Activated T-helper 1 cell treated with anti-CD3 and anti-CD28 coated beads, Interleukin-12 subunit alpha, Interleukin-12 subunit beta, Interleukin-2, Interleukin-4 antibody, amounts not matched to agents 30 ng/mL and 10 ng/mL and 1 ng/mL, durations not matched to agents 14 hours and 24 hours and 36 hours (primary cell): Measurements from ENCODE around the gene CAMKMT. TPM values are rescaled to one million over a fixed set of nuclear protein-coding genes. Genes with fewer than 3 reads are reported as not detected.
A peak's percentile ranks its signal among the peaks of the same experiment; 100 is the strongest.
"Not testable (repeated sequence)": the region's sequence is repeated elsewhere in the genome, so short reads cannot be mapped to it uniquely, and the experiment has no call there.

Source experiments
- DNase-seq: peaks from one replicate; pipeline ENCODE4 v3.0.0; 2021; ENCODE audit warnings: low spot score
- H3K27ac Mint-ChIP-seq: one replicate; pipeline ENCODE4 v1.8.0; 2021; ENCODE audit warnings: mild to moderate bottlenecking, mixed read lengths
- H3K27me3 Mint-ChIP-seq: one replicate; pipeline ENCODE4 v1.8.0; 2022; ENCODE audit warnings: mild to moderate bottlenecking, moderate library complexity, mixed read lengths; ENCODE audit not compliant: insufficient read depth
- H3K36me3 Mint-ChIP-seq: one replicate; pipeline ENCODE4 v1.8.0; 2021; ENCODE audit warnings: low read depth, mixed read lengths
- H3K4me1 Mint-ChIP-seq: one replicate; pipeline ENCODE4 v1.8.0; 2021; ENCODE audit warnings: low read depth, mixed read lengths
- H3K4me3 Mint-ChIP-seq: one replicate; pipeline ENCODE4 v1.8.0; 2021; ENCODE audit warnings: mild to moderate bottlenecking, moderate library complexity, mixed read lengths
- H3K9me3 Mint-ChIP-seq: one replicate; pipeline ENCODE4 v1.8.0; 2021; ENCODE audit warnings: mixed read lengths
- intact Hi-C: fragments of 100-400 bp; cut with micrococcal nuclease; formaldehyde crosslinking; loops from one replicate; pipeline ENCODE4 v1.15.1; 2024
- total RNA-seq: library from RNA; stranded (reverse); gene quantifications from 2 replicates; pipeline ENCODE4 v1.2.3, GENCODE V29; 2022

Gene CAMKMT
- total RNA-seq, 1 donor from 2014 or later: 14.2 TPM

GRCh38 chr2:44364604-44365003 lies 2.9 kb downstream of the CAMKMT start:
- H3K4me3 Mint-ChIP-seq: peak overlapping the region; percentile 53
- H3K9me3 Mint-ChIP-seq: no peaks in the 10 kb centered on the region
- intact Hi-C loops: loop anchor here (5.0 to 10.0 kb wide), 2 partner anchors 590 to 2002 kb away; partner anchors contain the start of genes COX7A2L and DYNC2LI1
- peaks cover 35% of the 10 kb centered on the region for H3K4me1 Mint-ChIP-seq
- H3K36me3 Mint-ChIP-seq: peaks cover 7% of the 10 kb centered on the region
- H3K27me3 Mint-ChIP-seq: no peaks in the 10 kb centered on the region
- no peak for DNase-seq
- no peak overlapping the region for H3K27ac Mint-ChIP-seq

GRCh38 chr2:44367591-44367990 lies 5.8 kb downstream of the CAMKMT start:
- Mint-ChIP-seq H3K4me1 (peaks cover 23% of the 10 kb centered on the region), H3K9me3 (no peaks in the 10 kb centered on the region), H3K36me3 (peaks cover 7% of the 10 kb centered on the region), H3K27me3 (no peaks in the 10 kb centered on the region), H3K4me3 (no peak overlapping the region), H3K27ac (no peak overlapping the region)
- intact Hi-C loops: loop anchor here (10.0 kb wide), 1 partner anchor 593 kb away; the partner anchor contains the start of gene DYNC2LI1
- no peak for DNase-seq

GRCh38 chr2:44369392-44369791 lies 7.6 kb downstream of the CAMKMT start:
- no peak for DNase-seq
- intact Hi-C loops: loop anchor here (10.0 kb wide), 1 partner anchor 595 kb away; the partner anchor contains the start of gene DYNC2LI1
- peaks cover 18% of the 10 kb centered on the region for H3K4me1 Mint-ChIP-seq
- no peaks in the 10 kb centered on the region for H3K27me3 Mint-ChIP-seq
- H3K4me3 Mint-ChIP-seq: no peak overlapping the region
- no peak overlapping the region for H3K27ac Mint-ChIP-seq
- H3K9me3 Mint-ChIP-seq: no peaks in the 10 kb centered on the region
- peaks cover 7% of the 10 kb centered on the region for H3K36me3 Mint-ChIP-seq

GRCh38 chr2:44371445-44371844 lies 9.7 kb downstream of the CAMKMT start:
- DNase-seq: no peak
- Mint-ChIP-seq H3K4me1 (peaks cover 18% of the 10 kb centered on the region), H3K4me3 (no peak overlapping the region), H3K9me3 (no peaks in the 10 kb centered on the region), H3K27me3 (no peaks in the 10 kb centered on the region), H3K36me3 (peaks cover 4% of the 10 kb centered on the region), H3K27ac (no peak overlapping the region)
- intact Hi-C loops: no loop called here

- H3K9me3 Mint-ChIP-seq: no peaks in the 10 kb centered on the region
- no peak for DNase-seq
- peaks cover 4% of the 10 kb centered on the region for H3K36me3 Mint-ChIP-seq
- H3K4me1 Mint-ChIP-seq: peaks cover 18% of the 10 kb centered on the region
- no peak overlapping the region for H3K27ac Mint-ChIP-seq
- H3K27me3 Mint-ChIP-seq: no peaks in the 10 kb centered on the region
- intact Hi-C loops: no loop called here
- H3K4me3 Mint-ChIP-seq: no peak overlapping the region
Measured at GRCh38 chr2:44372246-44372645, 10.5 kb downstream of the CAMKMT start.

- H3K27me3 Mint-ChIP-seq: no peaks in the 10 kb centered on the region
- H3K4me3 Mint-ChIP-seq: no peak overlapping the region
- peaks cover 6% of the 10 kb centered on the region for H3K36me3 Mint-ChIP-seq
- H3K4me1 Mint-ChIP-seq: peaks cover 7% of the 10 kb centered on the region
- H3K27ac Mint-ChIP-seq: no peak overlapping the region
- H3K9me3 Mint-ChIP-seq: no peaks in the 10 kb centered on the region
- no peak for DNase-seq
- intact Hi-C loops: no loop called here
Measured at GRCh38 chr2:44377486-44377885, 15.7 kb downstream of the CAMKMT start.

GRCh38 chr2:44385226-44385625 lies 23.5 kb downstream of the CAMKMT start:
- H3K4me3 Mint-ChIP-seq, H3K27me3 Mint-ChIP-seq, intact Hi-C loops, H3K36me3 Mint-ChIP-seq, DNase-seq, H3K27ac Mint-ChIP-seq, H3K4me1 Mint-ChIP-seq: not testable (repeated sequence)
- peaks cover 15% of the 10 kb centered on the region for H3K9me3 Mint-ChIP-seq

GRCh38 chr2:44388877-44389276 lies 27.1 kb downstream of the CAMKMT start:
- H3K36me3 Mint-ChIP-seq: peaks cover 5% of the 10 kb centered on the region
- no peaks in the 10 kb centered on the region for H3K4me1 Mint-ChIP-seq
- intact Hi-C loops: no loop called here
- H3K27me3 Mint-ChIP-seq: no peaks in the 10 kb centered on the region
- H3K27ac Mint-ChIP-seq: no peak overlapping the region
- DNase-seq: no peak
- no peak overlapping the region for H3K4me3 Mint-ChIP-seq
- H3K9me3 Mint-ChIP-seq: peaks cover 10% of the 10 kb centered on the region

GRCh38 chr2:44389895-44390294 lies 28.1 kb downstream of the CAMKMT start:
- H3K9me3 Mint-ChIP-seq: no peaks in the 10 kb centered on the region
- H3K36me3 Mint-ChIP-seq: peaks cover 5% of the 10 kb centered on the region
- no peaks in the 10 kb centered on the region for H3K4me1 Mint-ChIP-seq
- intact Hi-C loops: no loop called here
- no peak overlapping the region for H3K27ac Mint-ChIP-seq
- no peak for DNase-seq
- no peak overlapping the region for H3K4me3 Mint-ChIP-seq
- no peaks in the 10 kb centered on the region for H3K27me3 Mint-ChIP-seq

GRCh38 chr2:44392338-44392943 lies 30.7 kb downstream of the CAMKMT start:
- Mint-ChIP-seq H3K4me1 (no peaks in the 10 kb centered on the region), H3K9me3 (no peaks in the 10 kb centered on the region), H3K4me3 (no peak overlapping the region), H3K27ac (no peak overlapping the region), H3K36me3 (peaks cover 2% of the 10 kb centered on the region), H3K27me3 (no peaks in the 10 kb centered on the region)
- no peak for DNase-seq
- intact Hi-C loops: loop anchor here (1.0 kb wide), 1 partner anchor 305 kb away; no protein-coding TSS in a partner anchor

- Mint-ChIP-seq H3K9me3 (no peaks in the 10 kb centered on the region), H3K4me3 (no peak overlapping the region), H3K4me1 (no peaks in the 10 kb centered on the region), H3K27ac (no peak overlapping the region), H3K27me3 (no peaks in the 10 kb centered on the region), H3K36me3 (no peaks in the 10 kb centered on the region)
- intact Hi-C loops: no loop called here
- no peak for DNase-seq
Measured at GRCh38 chr2:44397447-44398175, 35.9 kb downstream of the CAMKMT start.

- no peak for DNase-seq
- Mint-ChIP-seq H3K36me3 (peaks cover under 1% of the 10 kb centered on the region), H3K27ac (no peak overlapping the region), H3K4me3 (no peak overlapping the region), H3K4me1 (no peaks in the 10 kb centered on the region), H3K27me3 (no peaks in the 10 kb centered on the region), H3K9me3 (no peaks in the 10 kb centered on the region)
- intact Hi-C loops: no loop called here
Measured at GRCh38 chr2:44398243-44398897, 36.6 kb downstream of the CAMKMT start.

GRCh38 chr2:44420725-44421124 lies 59.0 kb downstream of the CAMKMT start:
- H3K27me3 Mint-ChIP-seq: no peaks in the 10 kb centered on the region
- no peak overlapping the region for H3K27ac Mint-ChIP-seq
- no peaks in the 10 kb centered on the region for H3K4me1 Mint-ChIP-seq
- no peak overlapping the region for H3K4me3 Mint-ChIP-seq
- no peaks in the 10 kb centered on the region for H3K36me3 Mint-ChIP-seq
- intact Hi-C loops: no loop called here
- no peak for DNase-seq
- no peaks in the 10 kb centered on the region for H3K9me3 Mint-ChIP-seq
